PC-9 (cell line): ENCODE data around the gene PDIA6.

Experiments used
- EZH2 ChIP-seq: fragments of 200-600 bp; sonication (generic); IDR thresholded peaks from 2 replicates; pipeline ENCODE4 v1.8.0; 2017; ENCODE audit warnings: antibody characterized with exemption, low read depth
- TF ChIP-seq, protein P1 (sequence below): fragments of 200-600 bp; sonication (generic); conservative IDR thresholded peaks from 2 replicates; pipeline ENCODE4 v1.6.1; 2017; ENCODE audit warnings: mixed run types, antibody characterized with exemption, mild to moderate bottlenecking, moderate library complexity

- TF ChIP-seq, protein P1, sequence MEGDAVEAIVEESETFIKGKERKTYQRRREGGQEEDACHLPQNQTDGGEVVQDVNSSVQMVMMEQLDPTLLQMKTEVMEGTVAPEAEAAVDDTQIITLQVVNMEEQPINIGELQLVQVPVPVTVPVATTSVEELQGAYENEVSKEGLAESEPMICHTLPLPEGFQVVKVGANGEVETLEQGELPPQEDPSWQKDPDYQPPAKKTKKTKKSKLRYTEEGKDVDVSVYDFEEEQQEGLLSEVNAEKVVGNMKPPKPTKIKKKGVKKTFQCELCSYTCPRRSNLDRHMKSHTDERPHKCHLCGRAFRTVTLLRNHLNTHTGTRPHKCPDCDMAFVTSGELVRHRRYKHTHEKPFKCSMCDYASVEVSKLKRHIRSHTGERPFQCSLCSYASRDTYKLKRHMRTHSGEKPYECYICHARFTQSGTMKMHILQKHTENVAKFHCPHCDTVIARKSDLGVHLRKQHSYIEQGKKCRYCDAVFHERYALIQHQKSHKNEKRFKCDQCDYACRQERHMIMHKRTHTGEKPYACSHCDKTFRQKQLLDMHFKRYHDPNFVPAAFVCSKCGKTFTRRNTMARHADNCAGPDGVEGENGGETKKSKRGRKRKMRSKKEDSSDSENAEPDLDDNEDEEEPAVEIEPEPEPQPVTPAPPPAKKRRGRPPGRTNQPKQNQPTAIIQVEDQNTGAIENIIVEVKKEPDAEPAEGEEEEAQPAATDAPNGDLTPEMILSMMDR = no peak
- TF ChIP-seq EZH2 = no peak
These were observed 1.6 kb upstream of the PDIA6 start for GRCh38 chr2:10814142-10814541.
